Tibial nerve (tissue), 3 donors: ENCODE data around the gene GLRX.

Experiments
- CTCF ChIP-seq, 5 experiments: fragments of 200-600 bp in 3 of 5; fragments of 450-650 bp in 2 of 5; sonication (generic) in 3 of 5; IDR thresholded peaks; one replicate each; pipeline ENCODE4 v1.5.1; 2016 to 2019; ENCODE audit warnings: antibody characterized with exemption in 5 of 5, mild to moderate bottlenecking in 3 of 5, moderate library complexity in 2 of 5
- POLR2A ChIP-seq, 2 donors: fragments of 450-650 bp; IDR thresholded peaks; one replicate each; pipeline ENCODE4 v1.6.1; 2017; ENCODE audit warnings: antibody characterized with exemption in 2 of 2, mild to moderate bottlenecking in 2 of 2, moderate library complexity in 2 of 2

GRCh38 chr5:95770830-95771708, 51.5 kb downstream of the GLRX start:
- TF ChIP-seq CTCF (IDR thresholded peaks at IDR 0.05) (no peak), POLR2A (IDR thresholded peaks at IDR 0.05) (no peak)
